Epithelial cell of esophagus (primary cell): ENCODE data around the gene OR14C36.

ENCODE experiments used
- DNase-seq: peaks from one replicate; pipeline ENCODE4 v3.0.0; 2010; ENCODE audit warnings: low read depth
- H3K4me3 ChIP-seq: 2 replicates; pipeline ENCODE4 v1.5.1; 2011; ENCODE audit warnings: mild to moderate bottlenecking, low read length, control low read depth
- TF ChIP-seq, protein P1 (sequence below): IDR thresholded peaks from 2 replicates; pipeline ENCODE4 v1.5.1; 2011; ENCODE audit warnings: low read depth, mild to moderate bottlenecking, low read length, control low read depth, inconsistent platforms; ENCODE audit not compliant: insufficient read depth; ENCODE audit errors: missing control alignments

OR14C36 gene

DNA sequence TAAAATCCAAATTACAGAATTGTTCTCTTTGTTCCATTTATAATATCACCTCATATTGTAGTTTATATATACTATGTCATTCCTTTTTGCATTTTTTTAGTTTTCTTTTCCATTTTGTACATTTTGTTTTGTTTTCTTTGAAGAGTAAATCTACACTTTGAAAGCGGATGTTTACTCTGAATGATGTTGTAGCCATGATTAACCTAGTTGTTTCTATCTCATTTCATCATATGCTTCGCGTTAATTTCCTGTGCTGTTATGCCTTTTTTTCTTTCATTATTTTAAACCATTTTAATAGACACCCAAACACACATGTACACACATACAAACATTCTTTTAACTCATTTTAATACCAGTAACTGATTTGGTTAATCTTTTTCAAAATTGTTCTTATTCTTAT is 32.3 kb downstream of the OR14C36 start:
- DNase-seq: no peak
- H3K4me3 ChIP-seq: no peak overlapping the region
- TF ChIP-seq, protein P1, sequence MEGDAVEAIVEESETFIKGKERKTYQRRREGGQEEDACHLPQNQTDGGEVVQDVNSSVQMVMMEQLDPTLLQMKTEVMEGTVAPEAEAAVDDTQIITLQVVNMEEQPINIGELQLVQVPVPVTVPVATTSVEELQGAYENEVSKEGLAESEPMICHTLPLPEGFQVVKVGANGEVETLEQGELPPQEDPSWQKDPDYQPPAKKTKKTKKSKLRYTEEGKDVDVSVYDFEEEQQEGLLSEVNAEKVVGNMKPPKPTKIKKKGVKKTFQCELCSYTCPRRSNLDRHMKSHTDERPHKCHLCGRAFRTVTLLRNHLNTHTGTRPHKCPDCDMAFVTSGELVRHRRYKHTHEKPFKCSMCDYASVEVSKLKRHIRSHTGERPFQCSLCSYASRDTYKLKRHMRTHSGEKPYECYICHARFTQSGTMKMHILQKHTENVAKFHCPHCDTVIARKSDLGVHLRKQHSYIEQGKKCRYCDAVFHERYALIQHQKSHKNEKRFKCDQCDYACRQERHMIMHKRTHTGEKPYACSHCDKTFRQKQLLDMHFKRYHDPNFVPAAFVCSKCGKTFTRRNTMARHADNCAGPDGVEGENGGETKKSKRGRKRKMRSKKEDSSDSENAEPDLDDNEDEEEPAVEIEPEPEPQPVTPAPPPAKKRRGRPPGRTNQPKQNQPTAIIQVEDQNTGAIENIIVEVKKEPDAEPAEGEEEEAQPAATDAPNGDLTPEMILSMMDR: no peak

DNA sequence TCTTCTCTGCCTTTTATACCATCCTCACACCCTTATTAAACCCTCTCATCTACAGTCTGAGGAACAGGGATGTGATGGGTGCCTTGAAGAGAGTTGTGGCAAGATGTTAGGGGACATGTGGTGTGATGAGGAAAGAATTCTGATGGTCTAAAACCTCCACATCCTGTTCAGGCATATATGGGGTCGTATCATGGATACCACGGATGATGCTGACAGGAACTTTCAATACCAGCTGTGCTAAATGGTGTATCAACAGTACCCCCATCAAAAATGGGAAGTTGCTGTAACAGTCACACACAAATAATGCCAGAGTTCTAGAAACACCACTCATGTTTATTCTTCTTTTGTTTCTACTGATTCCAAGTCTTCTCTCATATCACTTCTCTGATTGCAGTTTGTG is 39.9 kb downstream of the OR14C36 start:
- DNase-seq: no peak

DNA sequence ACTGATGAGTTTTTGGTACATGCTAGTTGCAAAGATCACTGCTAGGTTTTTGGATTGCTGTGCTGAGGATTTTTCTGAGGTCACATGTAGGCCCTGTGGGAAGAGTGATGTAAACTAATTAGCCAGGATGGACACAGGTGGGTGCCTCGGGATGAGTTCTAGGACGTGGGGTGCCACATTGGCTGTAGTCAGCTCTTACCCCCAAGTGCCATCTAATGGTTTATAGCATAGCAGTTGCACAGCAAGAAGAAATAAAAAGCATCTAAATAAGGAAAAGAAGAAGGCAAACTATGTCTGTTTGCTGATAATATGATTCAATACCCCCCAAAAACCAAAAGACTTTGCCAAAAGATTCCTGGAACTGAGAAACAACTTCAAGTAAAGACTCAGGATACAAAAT is 44.5 kb downstream of the OR14C36 start:
- no peak overlapping the region for H3K4me3 ChIP-seq
- DNase-seq: no peak
- TF ChIP-seq, protein P1: no peak

More for the DNA sequence above, 39.9 kb downstream of the OR14C36 start:
- TF ChIP-seq, protein P1: no peak
- no peak overlapping the region for H3K4me3 ChIP-seq
